Panc1 (cell line): ENCODE results near the gene KCNG2. TPM values are rescaled to one million over a fixed set of nuclear protein-coding genes. Genes with fewer than 3 reads are reported as not detected.

Source experiments
- ATAC-seq: fragments of 200-7000 bp; cut with Tn5 transposase; 2 replicates; pipeline ENCODE4 v1.9.1; 2020; ENCODE audit warnings: mild to moderate bottlenecking, moderate library complexity
- BruUV-seq: library from RNA; stranded (reverse); fragments of 400-500 nt; replicated peaks from 2 replicates; lab custom pipeline; 2021; lab: Mats Ljungman, UMichigan
- CTCF ChIA-PET: fragments of 300-600 bp; sonication (Branson Sonifier 250); formaldehyde crosslinking; loops from one replicate; lab custom pipeline; 2022; ENCODE audit warnings: antibody characterized with exemption; lab: Charles Lee
- POLR2A ChIA-PET: fragments of 300-600 bp; sonication (Branson Sonifier 250); formaldehyde crosslinking; loops from one replicate; lab custom pipeline; 2022; ENCODE audit warnings: antibody characterized with exemption; lab: Charles Lee
- DNase-seq: peaks from one replicate; pipeline ENCODE4 v3.0.0-alpha.2; 2010; ENCODE audit warnings: low read depth, low spot score
- H3K27ac ChIP-seq: 2 replicates; pipeline ENCODE4 v1.5.1; 2011; ENCODE audit warnings: mild to moderate bottlenecking, low read length, inconsistent platforms
- H3K27me3 ChIP-seq: fragments of 200-500 bp; sonication (Bioruptor generic); 2 replicates; pipeline ENCODE4 v1.6.0; 2014; ENCODE audit warnings: low read length, inconsistent platforms; ENCODE audit not compliant: control insufficient read depth, insufficient read depth
- H3K36me3 ChIP-seq: fragments of 200-500 bp; sonication (Bioruptor generic); 2 replicates; pipeline ENCODE4 v1.5.1; 2014; ENCODE audit warnings: inconsistent platforms, mild to moderate bottlenecking, low read length, moderate library complexity; ENCODE audit not compliant: control insufficient read depth, insufficient read depth
- H3K4me1 ChIP-seq: 2 replicates; pipeline ENCODE4 v1.5.1; 2011; ENCODE audit warnings: inconsistent platforms, mild to moderate bottlenecking, low read length, moderate library complexity; ENCODE audit not compliant: control insufficient read depth, insufficient read depth
- H3K4me3 ChIP-seq, 2 experiments: 2 replicates each; pipeline ENCODE4 v1.5.1; 2011 to 2012; ENCODE audit warnings: low read depth in 2 of 2, low read length in 2 of 2, mild to moderate bottlenecking in 2 of 2, inconsistent platforms in 1 of 2, moderate library complexity in 1 of 2
- H3K9me3 ChIP-seq: fragments of 200-500 bp; sonication (Bioruptor generic); 2 replicates; pipeline ENCODE4 v1.5.1; 2014; ENCODE audit warnings: low read depth, mild to moderate bottlenecking, inconsistent platforms, low read length, moderate library complexity; ENCODE audit not compliant: control insufficient read depth, insufficient read depth
- CTCF ChIP-seq: fragments of 450-650 bp; IDR thresholded peaks from 2 replicates; pipeline ENCODE4 v1.5.1; 2017; ENCODE audit warnings: mild to moderate bottlenecking
- POLR2AphosphoS5 ChIP-seq: IDR thresholded peaks from 2 replicates; pipeline ENCODE4 v1.6.1; 2012; ENCODE audit warnings: mild to moderate bottlenecking, low read depth, low read length, moderate library complexity
- REST ChIP-seq, 2 experiments: IDR thresholded peaks; 2 replicates each; pipeline ENCODE4 v1.6.1; 2011 to 2012; ENCODE audit warnings: low read depth in 2 of 2, control low read depth in 1 of 2, low read length in 1 of 2, mild to moderate bottlenecking in 1 of 2, moderate library complexity in 1 of 2; ENCODE audit not compliant: insufficient read depth in 1 of 2
- SIN3A ChIP-seq: IDR thresholded peaks from 2 replicates; pipeline ENCODE4 v1.6.1; 2012; ENCODE audit warnings: low read depth, mild to moderate bottlenecking, low read length, moderate library complexity, borderline replicate concordance; ENCODE audit not compliant: insufficient read depth
- TCF7L2 ChIP-seq: IDR thresholded peaks from 2 replicates; pipeline ENCODE4 v1.6.1; 2011; ENCODE audit warnings: mild to moderate bottlenecking, low read depth, low read length, inconsistent platforms
- in situ Hi-C: cut with HindIII; loops from 2 replicates; pipeline ENCODE4 v1.10.0; 2016; ENCODE audit warnings: low sequenced_read_pairs, low pct_unique_long_range_greater_than_20kb
- intact Hi-C: fragments of 100-400 bp; cut with micrococcal nuclease; formaldehyde crosslinking; loops from one replicate; pipeline ENCODE4 v1.10.0; 2022; ENCODE audit not compliant: unreplicated experiment
- total RNA-seq: library from RNA; stranded (reverse); gene quantifications from one replicate; pipeline ENCODE4 v1.2.1, GENCODE V29; 2021; ENCODE audit not compliant: unreplicated experiment

The KCNG2 gene
- total RNA-seq, 1 experiment from 2014 or later = not detected

- ATAC-seq = no peak
- in situ Hi-C loops (no loop called here), intact Hi-C loops (no loop called here)
- no TSS peak for BruUV-seq
- no peaks in the 10 kb centered on the region for H3K36me3 ChIP-seq
- DNase-seq = no peak
- ChIA-PET POLR2A (no interaction called here), CTCF (no interaction called here)
- TF ChIP-seq SIN3A (no peak), TCF7L2 (no peak), CTCF (no peak), POLR2AphosphoS5 (no peak), REST (IDR thresholded peaks at IDR 0.05; ENCODE audit: insufficient read depth in 1 of 2, low read depth in 2 of 2, low read length in 1 of 2) (no peak)
- no peak overlapping the region for H3K27ac ChIP-seq
- H3K4me1 ChIP-seq = no peaks in the 10 kb centered on the region
- H3K27me3 ChIP-seq = peaks cover 3% of the 10 kb centered on the region; the same call in 1 of the 2 replicates
- no peak overlapping the region for H3K4me3 ChIP-seq
- no peaks in the 10 kb centered on the region for H3K9me3 ChIP-seq
These were observed 44.2 kb downstream of the KCNG2 start for GRCh38 chr18:79841936-79842335.

GRCh38 chr18:79844999-79845563 lies 47.3 kb downstream of the KCNG2 start:
- BruUV-seq = no TSS peak
- Histone ChIP-seq H3K27ac (no peak overlapping the region), H3K36me3 (no peaks in the 10 kb centered on the region), H3K27me3 (peaks cover 3% of the 10 kb centered on the region; the same call in 1 of the 2 replicates), H3K9me3 (no peaks in the 10 kb centered on the region), H3K4me3 (no peak overlapping the region), H3K4me1 (no peaks in the 10 kb centered on the region)
- in situ Hi-C loops = no loop called here
- ChIA-PET POLR2A (no interaction called here), CTCF (no interaction called here)
- DNase-seq = no peak
- intact Hi-C loops = no loop called here
- TF ChIP-seq REST (IDR thresholded peaks at IDR 0.05; ENCODE audit: insufficient read depth in 1 of 2, low read depth in 2 of 2, low read length in 1 of 2) = no peak
- TF ChIP-seq TCF7L2 = no peak
- no peak for TF ChIP-seq POLR2AphosphoS5
- no peak for TF ChIP-seq CTCF
- TF ChIP-seq SIN3A = no peak
- ATAC-seq = no peak
